ENCODE data around the gene STK17B. TPM values are rescaled to one million over a fixed set of nuclear protein-coding genes. Genes with fewer than 3 reads are reported as not detected.

The STK17B gene
- total RNA-seq, 2 experiments from 2014 or later = 645 to 648 TPM

GRCh38 chr2:196177124-196177523 is 5.7 kb upstream of the STK17B start:
- H3K4me1 Mint-ChIP-seq (ENCODE audit: low read depth) = peaks cover 87% of the 10 kb centered on the region
- peak overlapping the region; percentile 85 for H3K27ac Mint-ChIP-seq
- peak overlapping the region; percentile 76 to 82 for H3K27ac ChIP-seq (ENCODE audit: low read depth in 1 of 2, low read length in 2 of 2)

GRCh38 chr2:196176142-196176738 is 4.9 kb upstream of the STK17B start:
- Mint-ChIP-seq H3K9me3 (no peaks in the 10 kb centered on the region), H3K27me3 (no peaks in the 10 kb centered on the region), H3K36me3 (ENCODE audit: low read depth) (peaks cover 10% of the 10 kb centered on the region), H3K4me3 (peak overlapping the region; percentile 82), H3K4me1 (ENCODE audit: low read depth) (peaks cover 78% of the 10 kb centered on the region), H3K27ac (peak overlapping the region; percentile 85)
- CTCF ChIA-PET = interaction anchor here (0.6 to 3.3 kb wide), 16 partner anchors 7 to 100 kb away, joined by 3 to 17 read pairs (median 4); no protein-coding TSS in a partner anchor
- Histone ChIP-seq H3K9me3 (ENCODE audit: control insufficient read depth in 1 of 2, insufficient read depth in 1 of 2, low read length in 2 of 2) (no peaks in the 10 kb centered on the region), H3K27me3 (ENCODE audit: control insufficient read depth in 1 of 2, insufficient read depth in 2 of 2, low read length in 2 of 2) (no peaks in the 10 kb centered on the region), H3K4me1 (ENCODE audit: insufficient read depth, low read length) (peaks cover 81% of the 10 kb centered on the region), H3K27ac (ENCODE audit: low read depth in 1 of 2, low read length in 2 of 2) (peak overlapping the region; percentile 76 to 82), H3K4me3 (ENCODE audit: low read length) (peak overlapping the region; percentile 38), H3K36me3 (ENCODE audit: insufficient read depth, low read length) (no peaks in the 10 kb centered on the region)
- intact Hi-C loops (cut with DNase I, micrococcal nuclease) = loop anchor here in 1 of 2 experiments (1.0 to 10.0 kb wide), 10 partner anchors 8 to 1129 kb away; no protein-coding TSS in a partner anchor
- TF ChIP-seq CTCF (IDR thresholded peaks at IDR 0.05) = no peak
- DNase-seq (peak; percentile 78 to 97 (median 84)), ATAC-seq (ENCODE audit: poor library complexity) (peak; percentile 63)
- POLR2A ChIA-PET = interaction anchor here (0.6 to 5.7 kb wide), 32 partner anchors 9 to 614 kb away, joined by 3 to 86 read pairs (median 10); partner anchors contain the start of gene SLC39A10

More at GRCh38 chr2:196177124-196177523, 5.7 kb upstream of the STK17B start:
- H3K9me3 ChIP-seq (ENCODE audit: control insufficient read depth in 1 of 2, insufficient read depth in 1 of 2, low read length in 2 of 2) = no peaks in the 10 kb centered on the region
- no peaks in the 10 kb centered on the region for H3K36me3 ChIP-seq (ENCODE audit: insufficient read depth, low read length)
- H3K4me3 Mint-ChIP-seq = peak overlapping the region; percentile 82
- no peaks in the 10 kb centered on the region for H3K27me3 ChIP-seq (ENCODE audit: control insufficient read depth in 1 of 2, insufficient read depth in 2 of 2, low read length in 2 of 2)
- peaks cover 5% of the 10 kb centered on the region for H3K36me3 Mint-ChIP-seq (ENCODE audit: low read depth)
- POLR2A ChIA-PET = interaction anchor here (0.6 to 5.7 kb wide), 26 partner anchors 10 to 615 kb away, joined by 3 to 86 read pairs (median 20); partner anchors contain the start of gene SLC39A10
- CTCF ChIA-PET = interaction anchor here (0.8 to 3.3 kb wide), 10 partner anchors 10 to 99 kb away, joined by 3 to 17 read pairs (median 6); no protein-coding TSS in a partner anchor
- ATAC-seq (ENCODE audit: poor library complexity) (no peak), DNase-seq (peak in 1 of 14 experiments; percentile 11)
- peaks cover 86% of the 10 kb centered on the region for H3K4me1 ChIP-seq (ENCODE audit: insufficient read depth, low read length)
- peak overlapping the region; percentile 38 for H3K4me3 ChIP-seq (ENCODE audit: low read length)
- no peaks in the 10 kb centered on the region for H3K9me3 Mint-ChIP-seq
- intact Hi-C loops (cut with DNase I, micrococcal nuclease) = loop anchor here in 1 of 2 experiments (2.0 to 10.0 kb wide), 6 partner anchors 54 to 1128 kb away; no protein-coding TSS in a partner anchor
- no peak for TF ChIP-seq CTCF (IDR thresholded peaks at IDR 0.05)
- no peaks in the 10 kb centered on the region for H3K27me3 Mint-ChIP-seq

- H3K9me3 ChIP-seq (ENCODE audit: control insufficient read depth in 1 of 2, insufficient read depth in 1 of 2, low read length in 2 of 2) = no peaks in the 10 kb centered on the region
- peak overlapping the region; percentile 19 for H3K4me3 ChIP-seq (ENCODE audit: low read length)
- Mint-ChIP-seq H3K36me3 (ENCODE audit: low read depth) (peaks cover 24% of the 10 kb centered on the region), H3K27ac (peak overlapping the region; percentile 85), H3K9me3 (no peaks in the 10 kb centered on the region), H3K4me1 (ENCODE audit: low read depth) (peaks cover 69% of the 10 kb centered on the region), H3K4me3 (peak overlapping the region; percentile 86), H3K27me3 (peaks cover 8% of the 10 kb centered on the region)
- ATAC-seq (ENCODE audit: poor library complexity) = no peak
- H3K36me3 ChIP-seq (ENCODE audit: insufficient read depth, low read length) = peaks cover 8% of the 10 kb centered on the region
- no peak for TF ChIP-seq CTCF (IDR thresholded peaks at IDR 0.05)
- DNase-seq = peak in 2 of 14 experiments; percentile 12 to 32
- intact Hi-C loops (cut with DNase I, micrococcal nuclease) = loop anchor here (5.0 to 10.0 kb wide), 4 partner anchors 103 to 1130 kb away; no protein-coding TSS in a partner anchor
- H3K27ac ChIP-seq (ENCODE audit: low read depth in 1 of 2, low read length in 2 of 2) = peak overlapping the region; percentile 20 to 89
- POLR2A ChIA-PET = interaction anchor here (0.7 to 5.7 kb wide), 15 partner anchors 8 to 103 kb away, joined by 3 to 60 read pairs (median 4); no protein-coding TSS in a partner anchor
- CTCF ChIA-PET = no interaction called here
- H3K27me3 ChIP-seq (ENCODE audit: control insufficient read depth in 1 of 2, insufficient read depth in 2 of 2, low read length in 2 of 2) = no peaks in the 10 kb centered on the region
- H3K4me1 ChIP-seq (ENCODE audit: insufficient read depth, low read length) = peaks cover 69% of the 10 kb centered on the region
These were observed 3.0 kb upstream of the STK17B start for GRCh38 chr2:196174404-196174803.
